Activated CD8-positive, alpha-beta memory T cell treated with anti-CD3 and anti-CD28 coated beads, Interleukin-2, amount 50 U/mL, for 24 hours (primary cell): ENCODE measurements around the gene INPPL1.

Source experiments
- DNase-seq: peaks from one replicate; pipeline ENCODE4 v3.0.0-alpha.2; 2020; ENCODE audit errors: extremely low read depth

The INPPL1 gene

GRCh38 chr11:72233056-72233772 lies 8.6 kb downstream of the INPPL1 start:
- no peak for DNase-seq

GRCh38 chr11:72233773-72234513 lies 9.4 kb downstream of the INPPL1 start:
- no peak for DNase-seq

GRCh38 chr11:72234514-72234830 lies 9.9 kb downstream of the INPPL1 start:
- DNase-seq, result no peak

GRCh38 chr11:72234920-72235319 lies 10.4 kb downstream of the INPPL1 start:
- no peak for DNase-seq

GRCh38 chr11:72235351-72236057 lies 10.9 kb downstream of the INPPL1 start:
- no peak for DNase-seq

GRCh38 chr11:72236083-72236697 lies 11.6 kb downstream of the INPPL1 start:
- no peak for DNase-seq

GRCh38 chr11:72236774-72237111 lies 12.2 kb downstream of the INPPL1 start:
- no peak for DNase-seq

GRCh38 chr11:72237112-72237931 lies 12.8 kb downstream of the INPPL1 start:
- no peak for DNase-seq

- no peak for DNase-seq
Measured at GRCh38 chr11:72238040-72238450, 13.5 kb downstream of the INPPL1 start.

- DNase-seq, result no peak
Measured at GRCh38 chr11:72238492-72239312, 14.1 kb downstream of the INPPL1 start.

GRCh38 chr11:72239313-72239848 lies 14.8 kb downstream of the INPPL1 start:
- DNase-seq, result no peak

- no peak for DNase-seq
Measured at GRCh38 chr11:72239849-72240460, 15.4 kb downstream of the INPPL1 start.

- no peak for DNase-seq
Measured at GRCh38 chr11:72240461-72241290, 16.1 kb downstream of the INPPL1 start.

- DNase-seq, result no peak
Measured at GRCh38 chr11:72241291-72241781, 16.8 kb downstream of the INPPL1 start.

GRCh38 chr11:72242141-72242540 lies 17.6 kb downstream of the INPPL1 start:
- no peak for DNase-seq

- no peak for DNase-seq
Measured at GRCh38 chr11:72243173-72244059, 18.8 kb downstream of the INPPL1 start.

- no peak for DNase-seq
Measured at GRCh38 chr11:72244060-72244360, 19.4 kb downstream of the INPPL1 start, which contains the start of gene PHOX2A. Gene PHOX2A (minus strand): TSS chr11:72244176. CDS start chr11:72244004, 172 bp downstream.
